ENCODE measurements around the gene RXFP4. TPM values are rescaled to one million over a fixed set of nuclear protein-coding genes. Genes with fewer than 3 reads are reported as not detected.
A peak's percentile ranks its signal among the peaks of the same experiment; 100 is the strongest.

Gene RXFP4
- total RNA-seq, 4 donors from 2014 or later: not detected

GRCh38 chr1:155968670-155969069, 27.2 kb downstream of the RXFP4 start:
- peaks cover 10 to 35% of the 10 kb centered on the region in 2 donors for H3K4me1 ChIP-seq
- peak overlapping the region; percentile 79 to 88 for H3K27ac ChIP-seq
- no peak for TF ChIP-seq CTCF (IDR thresholded peaks at IDR 0.05)
- no peak for TF ChIP-seq POLR2A (IDR thresholded peaks at IDR 0.05)
- intact Hi-C loops (cut with DNase I; ENCODE audit: low total_unique reads): no loop called here
- no peaks in the 10 kb centered on the region for H3K36me3 ChIP-seq
- H3K27me3 ChIP-seq: no peaks in the 10 kb centered on the region
- H3K9me3 ChIP-seq: no peaks in the 10 kb centered on the region
- H3K4me3 ChIP-seq: no peak overlapping the region
- no peak for DNase-seq

GRCh38 chr1:155969377-155969791, 27.9 kb downstream of the RXFP4 start:
- no peaks in the 10 kb centered on the region for H3K9me3 ChIP-seq
- no peaks in the 10 kb centered on the region for H3K27me3 ChIP-seq
- peaks cover 10 to 36% of the 10 kb centered on the region in 2 donors for H3K4me1 ChIP-seq
- no peak for TF ChIP-seq POLR2A (IDR thresholded peaks at IDR 0.05)
- no peak for TF ChIP-seq CTCF (IDR thresholded peaks at IDR 0.05)
- intact Hi-C loops (cut with DNase I; ENCODE audit: low total_unique reads): no loop called here
- H3K27ac ChIP-seq: peak overlapping the region; percentile 79 to 88
- DNase-seq: no peak
- H3K36me3 ChIP-seq: no peaks in the 10 kb centered on the region
- H3K4me3 ChIP-seq: no peak overlapping the region

- Histone ChIP-seq H3K4me1 (peaks cover 10 to 49% of the 10 kb centered on the region in 2 donors), H3K9me3 (no peaks in the 10 kb centered on the region), H3K27ac (peak overlapping the region; percentile 79 to 88), H3K27me3 (no peaks in the 10 kb centered on the region), H3K4me3 (no peak overlapping the region), H3K36me3 (no peaks in the 10 kb centered on the region)
- TF ChIP-seq POLR2A (IDR thresholded peaks at IDR 0.05): no peak
- intact Hi-C loops (cut with DNase I; ENCODE audit: low total_unique reads): no loop called here
- DNase-seq: peak; percentile 66
Observed at GRCh38 chr1:155970531-155971167, 29.2 kb downstream of the RXFP4 start.

- peaks cover 10 to 50% of the 10 kb centered on the region in 2 donors for H3K4me1 ChIP-seq
- H3K4me3 ChIP-seq: no peak overlapping the region
- no peak for DNase-seq
- H3K9me3 ChIP-seq: no peaks in the 10 kb centered on the region
- TF ChIP-seq CTCF (IDR thresholded peaks at IDR 0.05) (no peak), POLR2A (IDR thresholded peaks at IDR 0.05) (no peak)
- H3K36me3 ChIP-seq: no peaks in the 10 kb centered on the region
- intact Hi-C loops (cut with DNase I; ENCODE audit: low total_unique reads): no loop called here
- H3K27me3 ChIP-seq: no peaks in the 10 kb centered on the region
- H3K27ac ChIP-seq: peak overlapping the region; percentile 44 to 99
Observed at GRCh38 chr1:155971910-155972809, 30.7 kb downstream of the RXFP4 start.

GRCh38 chr1:155973723-155974122, 32.3 kb downstream of the RXFP4 start:
- H3K4me1 ChIP-seq: peaks cover 10 to 36% of the 10 kb centered on the region in 2 donors
- H3K4me3 ChIP-seq: no peak overlapping the region
- no peaks in the 10 kb centered on the region for H3K27me3 ChIP-seq
- no peak for TF ChIP-seq POLR2A (IDR thresholded peaks at IDR 0.05)
- no peak for TF ChIP-seq CTCF (IDR thresholded peaks at IDR 0.05)
- intact Hi-C loops (cut with DNase I; ENCODE audit: low total_unique reads): no loop called here
- H3K36me3 ChIP-seq: no peaks in the 10 kb centered on the region
- H3K9me3 ChIP-seq: no peaks in the 10 kb centered on the region
- H3K27ac ChIP-seq: peak overlapping the region; percentile 95 to 99
- no peak for DNase-seq
